Measurements from ENCODE around the gene ASTN1. TPM values are rescaled to one million over a fixed set of nuclear protein-coding genes. Genes with fewer than 3 reads are reported as not detected.

The ASTN1 gene
- total RNA-seq, 1 experiment from 2014 or later, result 0.42 TPM

- Histone ChIP-seq H3K79me2 (ENCODE audit: insufficient read depth, low read length) (no peaks in the 10 kb centered on the region), H3K4me1 (ENCODE audit: control insufficient read depth in 1 of 2, insufficient read depth in 2 of 2, low read length in 2 of 2) (peaks cover 0 to 4% of the 10 kb centered on the region in 2 experiments; a peak in 1 of 4 replicates), H3K9me3 (ENCODE audit: control insufficient read depth in 1 of 2, insufficient read depth in 1 of 2, low read depth in 1 of 2, low read length in 2 of 2) (no peaks in the 10 kb centered on the region), H2AFZ (ENCODE audit: low read depth, low read length, poor library complexity, severe bottlenecking) (peak overlapping the region; percentile 16), H3K27ac (ENCODE audit: low read depth, low read length) (no peak overlapping the region), H3K9ac (ENCODE audit: low read length) (no peak overlapping the region), H3K9me2 (ENCODE audit: insufficient read depth) (no peaks in the 10 kb centered on the region), H3K4me3 (replicated peaks in 1 of 2; ENCODE audit: low read depth in 1 of 2, low read length in 2 of 2) (peak overlapping the region in 1 of 2 experiments; percentile 16; a peak in 1 of 4 replicates), H4K20me1 (ENCODE audit: insufficient read depth) (no peaks in the 10 kb centered on the region), H3K27me3 (ENCODE audit: insufficient read depth, low read length) (0 out of 2 replicates have a peak, but pooled peaks cover 13% of the 10 kb centered on the region), H3K36me3 (ENCODE audit: control insufficient read depth in 1 of 2, insufficient read depth in 2 of 2, low read length in 2 of 2) (no peaks in the 10 kb centered on the region), H3K4me2 (ENCODE audit: low read length) (peak overlapping the region; percentile 47)
- intact Hi-C loops (cut with micrococcal nuclease), result loop anchor here (1.0 to 10.0 kb wide), 3 partner anchors 232 to 764 kb away; no protein-coding TSS in a partner anchor
- no TSS peak for BruUV-seq (replicated peaks)
- ATAC-seq (no peak; the same call in 1 of the 2 replicates), DNase-seq (ENCODE audit: low read depth, low spot score) (no peak)
- POLR2A ChIA-PET, result no interaction called here
- TF ChIP-seq ZFX (IDR thresholded peaks at IDR 0.05), result no peak
- RAD21 ChIA-PET (ENCODE audit: low non-redundant PET in 1 of 2, low total read pairs in 2 of 2, uncharacterized antibody in 2 of 2, unreplicated experiment in 2 of 2), result interaction anchor here in 1 of 2 experiments (1.2 kb wide), 1 partner anchor 283 kb away, joined by 3 read pairs; no protein-coding TSS in a partner anchor
- CTCF ChIA-PET, result interaction anchor here (1.1 to 1.8 kb wide), 2 partner anchors 232 to 283 kb away, joined by 7 to 8 read pairs; no protein-coding TSS in a partner anchor
These were observed 16.7 kb upstream of the ASTN1 start for GRCh38 chr1:177181280-177181630.

GRCh38 chr1:177174921-177175634, 10.6 kb upstream of the ASTN1 start:
- Histone ChIP-seq H3K36me3 (ENCODE audit: control insufficient read depth in 1 of 2, insufficient read depth in 2 of 2, low read length in 2 of 2) (no peaks in the 10 kb centered on the region), H4K20me1 (ENCODE audit: insufficient read depth) (no peaks in the 10 kb centered on the region), H3K4me1 (ENCODE audit: control insufficient read depth in 1 of 2, insufficient read depth in 2 of 2, low read length in 2 of 2) (no peaks in the 10 kb centered on the region), H3K79me2 (ENCODE audit: insufficient read depth, low read length) (no peaks in the 10 kb centered on the region), H3K9ac (ENCODE audit: low read length) (no peak overlapping the region), H2AFZ (ENCODE audit: low read depth, low read length, poor library complexity, severe bottlenecking) (no peak overlapping the region), H3K9me2 (ENCODE audit: insufficient read depth) (no peaks in the 10 kb centered on the region), H3K9me3 (ENCODE audit: control insufficient read depth in 1 of 2, insufficient read depth in 1 of 2, low read depth in 1 of 2, low read length in 2 of 2) (no peaks in the 10 kb centered on the region), H3K4me3 (replicated peaks in 1 of 2; ENCODE audit: low read depth in 1 of 2, low read length in 2 of 2) (no peak overlapping the region), H3K27ac (ENCODE audit: low read depth, low read length) (no peak overlapping the region), H3K4me2 (ENCODE audit: low read length) (no peak overlapping the region), H3K27me3 (ENCODE audit: insufficient read depth, low read length) (peaks cover 5% of the 10 kb centered on the region; the same call in 1 of the 2 replicates)
- ATAC-seq (no peak), DNase-seq (ENCODE audit: low read depth, low spot score) (no peak)
- TF ChIP-seq REST (IDR thresholded peaks at IDR 0.05; ENCODE audit: low read depth), result no peak
- no TSS peak for BruUV-seq (replicated peaks)
- POLR2A ChIA-PET, result no interaction called here
- intact Hi-C loops (cut with micrococcal nuclease), result no loop called here
- CTCF ChIA-PET, result no interaction called here
- RAD21 ChIA-PET (ENCODE audit: low non-redundant PET in 1 of 2, low total read pairs in 2 of 2, uncharacterized antibody in 2 of 2, unreplicated experiment in 2 of 2), result no interaction called here

All from HCT116 (cell line).